Measurements from ENCODE around the gene WDR64. TPM values are rescaled to one million over a fixed set of nuclear protein-coding genes. Genes with fewer than 3 reads are reported as not detected.

The WDR64 gene
- total RNA-seq, 1 donor from 2014 or later = not detected

DNA sequence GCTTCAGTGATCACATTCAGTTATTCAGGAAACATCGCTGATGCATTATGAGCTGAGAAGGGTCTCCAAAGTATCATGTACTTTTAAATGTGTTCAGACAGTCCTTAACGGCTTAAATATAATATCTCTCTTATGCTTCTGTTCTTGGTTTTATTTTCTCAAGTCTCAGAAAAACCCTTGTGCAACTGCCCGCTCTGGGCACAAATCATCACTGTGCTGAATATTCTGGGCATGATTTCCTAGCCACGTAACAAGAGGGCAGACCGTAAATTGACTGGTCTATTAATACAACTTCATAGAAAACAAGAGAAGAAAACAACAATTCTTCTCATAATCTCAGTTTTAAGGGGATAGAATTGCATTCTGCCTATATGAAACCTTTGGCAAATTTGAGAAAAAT, 99.4 kb downstream of the WDR64 start:
- Histone ChIP-seq H3K4me3 (ENCODE audit: low read depth, low read length) (no peak overlapping the region), H3K36me3 (ENCODE audit: control insufficient read depth, insufficient read depth, low read length) (no peaks in the 10 kb centered on the region), H3K27me3 (ENCODE audit: control insufficient read depth, insufficient read depth, low read length) (no peaks in the 10 kb centered on the region)
- no peak for DNase-seq (ENCODE audit: low read depth)
- no peak for TF ChIP-seq CTCF (IDR thresholded peaks at IDR 0.05; ENCODE audit: insufficient read depth, low read length, poor library complexity, severe bottlenecking)

DNA sequence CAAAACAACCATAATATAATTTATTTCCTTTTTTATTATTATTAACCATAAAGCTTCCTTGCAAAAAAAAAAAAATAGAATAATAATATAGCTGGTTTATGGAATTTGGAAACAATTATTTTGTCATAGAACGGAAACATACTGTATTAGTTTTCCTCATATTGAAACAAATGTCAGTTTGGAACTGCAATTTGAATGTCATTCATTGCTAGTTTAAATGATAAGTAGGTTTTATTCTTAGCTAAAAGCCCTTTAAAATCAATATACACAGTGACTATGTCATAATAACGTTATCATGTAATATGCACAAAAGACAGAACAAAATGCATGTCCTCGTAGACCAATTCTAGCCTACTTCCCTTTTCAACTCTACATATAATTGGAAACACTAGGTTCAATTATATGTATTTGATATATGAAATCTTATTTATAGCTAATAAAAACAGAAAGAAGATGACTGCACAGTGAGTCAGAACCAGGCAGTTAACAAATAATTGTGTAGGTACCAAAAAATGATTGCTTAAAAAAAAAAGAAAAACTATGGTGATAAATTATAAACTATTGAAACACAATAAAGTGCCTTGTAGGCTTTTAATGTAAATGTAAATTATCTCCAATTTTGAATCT, 110.7 kb downstream of the WDR64 start:
- no peak for DNase-seq (ENCODE audit: low read depth)
- Histone ChIP-seq H3K27me3 (ENCODE audit: control insufficient read depth, insufficient read depth, low read length) (no peaks in the 10 kb centered on the region), H3K4me3 (ENCODE audit: low read depth, low read length) (no peak overlapping the region), H3K36me3 (ENCODE audit: control insufficient read depth, insufficient read depth, low read length) (no peaks in the 10 kb centered on the region)
- TF ChIP-seq CTCF (IDR thresholded peaks at IDR 0.05; ENCODE audit: insufficient read depth, low read length, poor library complexity, severe bottlenecking) = no peak

- Histone ChIP-seq H3K27me3 (ENCODE audit: control insufficient read depth, insufficient read depth, low read length) (no peaks in the 10 kb centered on the region), H3K4me3 (ENCODE audit: low read depth, low read length) (no peak overlapping the region), H3K36me3 (ENCODE audit: control insufficient read depth, insufficient read depth, low read length) (no peaks in the 10 kb centered on the region)
- TF ChIP-seq CTCF (IDR thresholded peaks at IDR 0.05; ENCODE audit: insufficient read depth, low read length, poor library complexity, severe bottlenecking) = no peak
- DNase-seq (ENCODE audit: low read depth) = no peak
Measured at GRCh38 chr1:241765390-241765789, 113.3 kb downstream of the WDR64 start.

GRCh38 chr1:241767737-241768136, 115.7 kb downstream of the WDR64 start:
- Histone ChIP-seq H3K36me3 (ENCODE audit: control insufficient read depth, insufficient read depth, low read length) (no peaks in the 10 kb centered on the region), H3K4me3 (ENCODE audit: low read depth, low read length) (no peak overlapping the region), H3K27me3 (ENCODE audit: control insufficient read depth, insufficient read depth, low read length) (no peaks in the 10 kb centered on the region)
- TF ChIP-seq CTCF (IDR thresholded peaks at IDR 0.05; ENCODE audit: insufficient read depth, low read length, poor library complexity, severe bottlenecking) = no peak
- no peak for DNase-seq (ENCODE audit: low read depth)

DNA sequence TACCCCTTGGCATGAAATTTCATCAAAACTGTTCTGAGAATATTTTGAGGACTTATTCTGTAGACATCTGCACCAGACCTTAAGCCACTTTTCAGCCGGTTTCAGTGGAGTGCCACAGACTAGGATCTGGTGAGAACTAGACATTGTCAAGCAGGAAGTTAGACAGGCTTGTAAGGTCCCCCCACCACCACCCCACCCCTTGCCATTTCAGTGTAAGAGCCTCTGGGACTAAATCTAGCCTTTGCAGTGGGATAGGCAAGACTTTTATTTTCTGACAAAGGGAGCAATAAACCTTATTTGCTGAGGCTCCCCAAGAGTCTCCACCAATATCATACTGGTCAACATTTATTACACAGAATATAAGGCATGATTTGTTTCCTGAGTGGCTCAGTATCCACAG, 118.0 kb downstream of the WDR64 start:
- Histone ChIP-seq H3K36me3 (ENCODE audit: control insufficient read depth, insufficient read depth, low read length) (no peaks in the 10 kb centered on the region), H3K27me3 (ENCODE audit: control insufficient read depth, insufficient read depth, low read length) (no peaks in the 10 kb centered on the region), H3K4me3 (ENCODE audit: low read depth, low read length) (no peak overlapping the region)
- TF ChIP-seq CTCF (IDR thresholded peaks at IDR 0.05; ENCODE audit: insufficient read depth, low read length, poor library complexity, severe bottlenecking) = no peak
- no peak for DNase-seq (ENCODE audit: low read depth)

- DNase-seq (ENCODE audit: low read depth) = no peak
- H3K27me3 ChIP-seq (ENCODE audit: control insufficient read depth, insufficient read depth, low read length) = no peaks in the 10 kb centered on the region
- no peak overlapping the region for H3K4me3 ChIP-seq (ENCODE audit: low read depth, low read length)
- no peaks in the 10 kb centered on the region for H3K36me3 ChIP-seq (ENCODE audit: control insufficient read depth, insufficient read depth, low read length)
- TF ChIP-seq CTCF (IDR thresholded peaks at IDR 0.05; ENCODE audit: insufficient read depth, low read length, poor library complexity, severe bottlenecking) = no peak
Measured at GRCh38 chr1:241771117-241771516, 119.0 kb downstream of the WDR64 start.
